ENCODE measurements around the gene PDGFRB. TPM values are rescaled to one million over a fixed set of nuclear protein-coding genes. Genes with fewer than 3 reads are reported as not detected.

Gene PDGFRB
- polyA plus RNA-seq, 1 donor (not counting 4 experiments of a cell fraction or from before 2014, with no cell fraction given) = 0.14 TPM

GRCh38 chr5:150196514-150196913 is 40.9 kb upstream of the PDGFRB start:
- Histone ChIP-seq H2AFZ (ENCODE audit: control insufficient read depth, low read length) (no peak overlapping the region), H3K9me3 (ENCODE audit: control insufficient read depth, low read depth, low read length) (no peaks in the 10 kb centered on the region), H3K4me2 (ENCODE audit: control insufficient read depth, extremely low read depth, insufficient read depth, low read depth, low read length) (no peak overlapping the region), H3K27me3 (ENCODE audit: control insufficient read depth, extremely low read depth, insufficient read depth, low read length) (peaks cover 46% of the 10 kb centered on the region), H3K27ac (ENCODE audit: control insufficient read depth, insufficient read depth, low read length) (no peak overlapping the region), H3K36me3 (ENCODE audit: control insufficient read depth in 2 of 2, extremely low read depth in 1 of 2, insufficient read depth in 2 of 2, low read length in 2 of 2) (no peaks in the 10 kb centered on the region), H4K20me1 (ENCODE audit: control insufficient read depth, extremely low read depth, insufficient read depth, low read length) (no peaks in the 10 kb centered on the region), H3K4me1 (ENCODE audit: control insufficient read depth, extremely low read depth, insufficient read depth, low read length) (no peaks in the 10 kb centered on the region), H3K79me2 (ENCODE audit: control insufficient read depth, insufficient read depth, low read length) (no peaks in the 10 kb centered on the region), H3K9me1 (ENCODE audit: control insufficient read depth, extremely low read depth, insufficient read depth, low read length) (no peaks in the 10 kb centered on the region), H3K4me3 (ENCODE audit: control insufficient read depth in 2 of 3, extremely low read depth in 1 of 3, insufficient read depth in 2 of 3, low read depth in 1 of 3, low read length in 3 of 3) (no peak overlapping the region), H3K9ac (ENCODE audit: control insufficient read depth, extremely low read depth, insufficient read depth, low read length) (no peak overlapping the region)
- no peak for FAIRE-seq
- dilution Hi-C loops (cut with MboI; ENCODE audit: extremely low pct_ligation_motif_present, low sequenced_read_pairs) = no loop called here
- no peak for TF ChIP-seq CTCF (optimal IDR thresholded peaks at IDR 0.05 in 1 of 3, IDR thresholded peaks at IDR 0.05 in 1 of 3, conservative IDR thresholded peaks at IDR 0.05 in 1 of 3; ENCODE audit: extremely low read depth in 1 of 3, insufficient read depth in 2 of 3, low read length in 3 of 3)
- no peak for DNase-seq (ENCODE audit: low read depth, low spot score)

GRCh38 chr5:150195736-150196485 is 40.3 kb upstream of the PDGFRB start:
- Histone ChIP-seq H3K9me1 (ENCODE audit: control insufficient read depth, extremely low read depth, insufficient read depth, low read length) (no peaks in the 10 kb centered on the region), H3K27ac (ENCODE audit: control insufficient read depth, insufficient read depth, low read length) (no peak overlapping the region), H4K20me1 (ENCODE audit: control insufficient read depth, extremely low read depth, insufficient read depth, low read length) (no peaks in the 10 kb centered on the region), H3K4me2 (ENCODE audit: control insufficient read depth, extremely low read depth, insufficient read depth, low read depth, low read length) (no peak overlapping the region), H3K36me3 (ENCODE audit: control insufficient read depth in 2 of 2, extremely low read depth in 1 of 2, insufficient read depth in 2 of 2, low read length in 2 of 2) (no peaks in the 10 kb centered on the region), H3K79me2 (ENCODE audit: control insufficient read depth, insufficient read depth, low read length) (no peaks in the 10 kb centered on the region), H3K27me3 (ENCODE audit: control insufficient read depth, extremely low read depth, insufficient read depth, low read length) (peaks cover 50% of the 10 kb centered on the region), H2AFZ (ENCODE audit: control insufficient read depth, low read length) (no peak overlapping the region), H3K4me3 (ENCODE audit: control insufficient read depth in 2 of 3, extremely low read depth in 1 of 3, insufficient read depth in 2 of 3, low read depth in 1 of 3, low read length in 3 of 3) (no peak overlapping the region), H3K4me1 (ENCODE audit: control insufficient read depth, extremely low read depth, insufficient read depth, low read length) (no peaks in the 10 kb centered on the region), H3K9me3 (ENCODE audit: control insufficient read depth, low read depth, low read length) (no peaks in the 10 kb centered on the region), H3K9ac (ENCODE audit: control insufficient read depth, extremely low read depth, insufficient read depth, low read length) (no peak overlapping the region)
- TF ChIP-seq CTCF (optimal IDR thresholded peaks at IDR 0.05 in 1 of 3, IDR thresholded peaks at IDR 0.05 in 1 of 3, conservative IDR thresholded peaks at IDR 0.05 in 1 of 3; ENCODE audit: extremely low read depth in 1 of 3, insufficient read depth in 2 of 3, low read length in 3 of 3) (no peak), EZH2 (IDR thresholded peaks at IDR 0.05; ENCODE audit: low read length) (no peak)
- FAIRE-seq (no peak), DNase-seq (ENCODE audit: low read depth, low spot score) (no peak)
- dilution Hi-C loops (cut with MboI; ENCODE audit: extremely low pct_ligation_motif_present, low sequenced_read_pairs) = no loop called here
